Neutrophil (primary cell): ENCODE measurements around the gene NRXN2.
"Not testable (repeated sequence)": the region's sequence is repeated elsewhere in the genome, so short reads cannot be mapped to it uniquely, and the experiment has no call there.

ENCODE experiments used
- H3K27ac ChIP-seq: fragments of 200-600 bp; sonication (generic); 2 replicates; pipeline ENCODE4 v1.5.1; 2016; ENCODE audit warnings: mild to moderate bottlenecking, moderate library complexity
- H3K27me3 ChIP-seq: fragments of 200-600 bp; sonication (generic); 2 replicates; pipeline ENCODE4 v1.6.0; 2016; ENCODE audit warnings: mild to moderate bottlenecking
- H3K36me3 ChIP-seq: fragments of 200-600 bp; sonication (generic); 2 replicates; pipeline ENCODE4 v1.5.1; 2017
- H3K4me1 ChIP-seq, 2 experiments: fragments of 200-600 bp in 1 of 2; sonication (generic) in 1 of 2; 1 replicate in 1 of 2; 2 replicates in 1 of 2; pipeline versions ENCODE4 v1.5.1 to v1.6.1; 2013 to 2016; ENCODE audit warnings: low read depth in 1 of 2, low read length in 1 of 2, mild to moderate bottlenecking in 1 of 2, moderate library complexity in 1 of 2; ENCODE audit not compliant: control insufficient read depth in 1 of 2, insufficient read depth in 1 of 2
- H3K4me3 ChIP-seq, 2 experiments: fragments of 200-600 bp in 1 of 2; sonication (generic) in 1 of 2; 1 replicate in 1 of 2; 2 replicates in 1 of 2; pipeline ENCODE4 v1.5.1; 2013 to 2016; ENCODE audit warnings: low read depth in 1 of 2, low read length in 1 of 2, mild to moderate bottlenecking in 1 of 2, moderate library complexity in 1 of 2
- H3K9me3 ChIP-seq: fragments of 200-600 bp; sonication (generic); 2 replicates; pipeline ENCODE4 v1.5.1; 2016
- TF ChIP-seq, protein P1 (sequence below): fragments of 200-600 bp; sonication (generic); IDR thresholded peaks from 2 replicates; pipeline ENCODE4 v1.5.1; 2016; ENCODE audit warnings: antibody characterized with exemption

The NRXN2 gene

GRCh38 chr11:64562723-64563351 lies 160.2 kb downstream of the NRXN2 start:
- Histone ChIP-seq H3K27ac (no peak overlapping the region), H3K4me1 (no peaks in the 10 kb centered on the region), H3K9me3 (no peaks in the 10 kb centered on the region), H3K36me3 (no peaks in the 10 kb centered on the region), H3K27me3 (no peaks in the 10 kb centered on the region), H3K4me3 (no peak overlapping the region)
- TF ChIP-seq, protein P1, sequence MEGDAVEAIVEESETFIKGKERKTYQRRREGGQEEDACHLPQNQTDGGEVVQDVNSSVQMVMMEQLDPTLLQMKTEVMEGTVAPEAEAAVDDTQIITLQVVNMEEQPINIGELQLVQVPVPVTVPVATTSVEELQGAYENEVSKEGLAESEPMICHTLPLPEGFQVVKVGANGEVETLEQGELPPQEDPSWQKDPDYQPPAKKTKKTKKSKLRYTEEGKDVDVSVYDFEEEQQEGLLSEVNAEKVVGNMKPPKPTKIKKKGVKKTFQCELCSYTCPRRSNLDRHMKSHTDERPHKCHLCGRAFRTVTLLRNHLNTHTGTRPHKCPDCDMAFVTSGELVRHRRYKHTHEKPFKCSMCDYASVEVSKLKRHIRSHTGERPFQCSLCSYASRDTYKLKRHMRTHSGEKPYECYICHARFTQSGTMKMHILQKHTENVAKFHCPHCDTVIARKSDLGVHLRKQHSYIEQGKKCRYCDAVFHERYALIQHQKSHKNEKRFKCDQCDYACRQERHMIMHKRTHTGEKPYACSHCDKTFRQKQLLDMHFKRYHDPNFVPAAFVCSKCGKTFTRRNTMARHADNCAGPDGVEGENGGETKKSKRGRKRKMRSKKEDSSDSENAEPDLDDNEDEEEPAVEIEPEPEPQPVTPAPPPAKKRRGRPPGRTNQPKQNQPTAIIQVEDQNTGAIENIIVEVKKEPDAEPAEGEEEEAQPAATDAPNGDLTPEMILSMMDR = no peak

GRCh38 chr11:64561984-64562722 lies 160.8 kb downstream of the NRXN2 start:
- H3K4me3 ChIP-seq = no peak overlapping the region
- H3K27ac ChIP-seq = no peak overlapping the region
- TF ChIP-seq, protein P1 = no peak
- no peaks in the 10 kb centered on the region for H3K27me3 ChIP-seq
- no peaks in the 10 kb centered on the region for H3K4me1 ChIP-seq
- H3K9me3 ChIP-seq = no peaks in the 10 kb centered on the region
- H3K36me3 ChIP-seq = no peaks in the 10 kb centered on the region

DNA sequence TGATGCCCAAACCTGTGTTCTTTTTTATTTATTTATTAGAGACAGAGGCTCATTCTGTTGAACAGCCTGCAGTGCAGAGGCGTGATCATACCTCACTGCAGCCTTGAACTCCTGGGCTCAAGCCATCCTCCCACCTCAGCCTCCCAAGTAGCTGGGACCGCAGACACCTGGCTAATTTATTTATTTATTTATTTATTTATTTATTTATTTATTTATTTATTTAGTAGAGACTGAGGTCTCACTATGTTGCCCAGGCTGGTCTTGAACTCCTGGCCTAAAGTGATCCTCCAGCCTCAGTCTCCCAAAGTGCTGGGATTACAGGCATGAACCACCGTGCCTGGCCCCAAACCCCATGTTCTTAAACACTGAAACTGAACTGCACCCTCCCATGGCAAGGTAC lies 161.6 kb downstream of the NRXN2 start:
- not testable (repeated sequence) for H3K27me3 ChIP-seq

DNA sequence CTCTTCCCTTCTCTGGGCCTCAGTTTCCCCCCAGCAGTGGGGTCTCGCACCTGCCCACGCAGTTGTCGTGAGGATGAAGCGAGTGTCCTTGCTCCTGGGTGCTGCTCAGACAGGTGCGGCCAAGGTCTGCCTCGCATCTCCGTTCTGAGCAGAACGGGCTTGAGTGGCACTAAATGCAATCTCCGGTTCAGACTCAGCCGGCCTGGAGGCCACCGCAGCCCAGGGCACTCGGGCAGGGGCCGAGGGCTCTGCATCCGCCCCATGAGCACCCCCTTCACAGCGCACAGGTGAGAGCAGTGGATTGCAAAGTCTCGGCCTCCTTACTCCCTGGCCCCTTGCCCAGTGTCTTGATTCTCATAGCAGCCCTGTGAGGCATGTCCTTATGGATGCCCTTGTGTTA lies 162.1 kb downstream of the NRXN2 start:
- Histone ChIP-seq H3K4me3 (no peak overlapping the region), H3K27ac (no peak overlapping the region)

More for the DNA sequence above, 161.6 kb downstream of the NRXN2 start:
- H3K4me1 ChIP-seq, H3K9me3 ChIP-seq, H3K36me3 ChIP-seq, H3K4me3 ChIP-seq, H3K27ac ChIP-seq: not testable (repeated sequence)

DNA sequence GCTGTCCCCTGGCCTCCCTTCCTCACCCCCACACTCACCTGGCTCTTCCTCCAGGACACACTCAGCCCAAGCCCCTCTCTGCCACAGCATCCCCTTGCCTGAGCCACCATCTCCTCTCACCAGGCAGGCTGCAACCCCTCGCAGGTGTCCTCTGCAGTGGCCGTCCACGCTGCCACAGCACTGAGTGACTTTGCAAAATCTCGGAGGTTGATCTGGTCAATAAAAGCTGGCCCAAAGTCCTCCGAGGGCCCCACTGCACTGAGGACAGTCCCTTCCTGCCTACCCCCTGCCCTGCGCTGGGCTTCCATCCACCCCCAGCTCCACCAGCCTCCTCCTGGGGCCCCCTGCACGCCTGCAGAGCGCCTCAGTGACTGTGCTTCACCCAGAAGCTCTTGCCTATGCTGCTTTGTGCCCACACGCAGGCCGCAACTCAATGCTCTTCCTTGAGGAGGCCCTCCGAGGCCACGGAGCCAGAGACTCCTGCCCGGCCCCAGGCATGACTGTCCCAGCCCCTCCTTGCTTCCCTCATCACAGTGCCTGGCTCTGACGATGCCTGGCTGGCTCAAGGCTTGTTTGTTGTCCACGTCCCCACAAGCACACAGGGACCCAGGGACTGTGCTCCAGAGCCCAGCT lies 162.7 kb downstream of the NRXN2 start:
- Histone ChIP-seq H3K27me3 (no peaks in the 10 kb centered on the region), H3K9me3 (no peaks in the 10 kb centered on the region), H3K36me3 (no peaks in the 10 kb centered on the region)

More for the DNA sequence above, 162.1 kb downstream of the NRXN2 start:
- TF ChIP-seq, protein P1 = no peak
- no peaks in the 10 kb centered on the region for H3K36me3 ChIP-seq
- H3K4me1 ChIP-seq = no peaks in the 10 kb centered on the region
- no peaks in the 10 kb centered on the region for H3K9me3 ChIP-seq
- H3K27me3 ChIP-seq = no peaks in the 10 kb centered on the region

More for the DNA sequence above, 162.7 kb downstream of the NRXN2 start:
- Histone ChIP-seq H3K4me3 (no peak overlapping the region), H3K27ac (no peak overlapping the region), H3K4me1 (no peaks in the 10 kb centered on the region)
- TF ChIP-seq, protein P1 = no peak
